GM21526 (cell line): Measurements from ENCODE around the gene ZFYVE28.

Source experiments
- ATAC-seq: cut with Tn5 transposase; IDR thresholded peaks from one replicate; pipeline ENCODE4 v1.9.1; 2021; ENCODE audit warnings: moderate library complexity; ENCODE audit not compliant: unreplicated experiment, low FRiP score

Gene ZFYVE28

DNA sequence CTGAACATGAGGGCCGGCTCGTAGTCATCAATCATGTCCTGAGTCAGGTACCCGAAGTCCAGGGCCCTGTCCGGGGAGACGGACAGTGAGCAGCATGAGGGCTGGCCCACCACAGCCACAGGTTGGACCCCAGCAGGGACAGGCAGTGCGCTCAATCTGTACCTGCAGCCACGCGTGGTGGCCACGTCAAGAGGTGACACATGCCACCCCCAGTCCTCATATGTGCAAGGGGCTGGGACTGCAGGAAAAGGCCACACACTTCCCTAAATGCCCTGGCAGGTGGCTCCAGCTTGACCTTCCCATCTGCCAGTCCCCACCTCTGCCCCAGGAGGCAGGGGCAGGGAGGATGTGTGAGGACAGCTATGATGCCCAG, 82.7 kb downstream of the ZFYVE28 start:
- ATAC-seq = no peak

DNA sequence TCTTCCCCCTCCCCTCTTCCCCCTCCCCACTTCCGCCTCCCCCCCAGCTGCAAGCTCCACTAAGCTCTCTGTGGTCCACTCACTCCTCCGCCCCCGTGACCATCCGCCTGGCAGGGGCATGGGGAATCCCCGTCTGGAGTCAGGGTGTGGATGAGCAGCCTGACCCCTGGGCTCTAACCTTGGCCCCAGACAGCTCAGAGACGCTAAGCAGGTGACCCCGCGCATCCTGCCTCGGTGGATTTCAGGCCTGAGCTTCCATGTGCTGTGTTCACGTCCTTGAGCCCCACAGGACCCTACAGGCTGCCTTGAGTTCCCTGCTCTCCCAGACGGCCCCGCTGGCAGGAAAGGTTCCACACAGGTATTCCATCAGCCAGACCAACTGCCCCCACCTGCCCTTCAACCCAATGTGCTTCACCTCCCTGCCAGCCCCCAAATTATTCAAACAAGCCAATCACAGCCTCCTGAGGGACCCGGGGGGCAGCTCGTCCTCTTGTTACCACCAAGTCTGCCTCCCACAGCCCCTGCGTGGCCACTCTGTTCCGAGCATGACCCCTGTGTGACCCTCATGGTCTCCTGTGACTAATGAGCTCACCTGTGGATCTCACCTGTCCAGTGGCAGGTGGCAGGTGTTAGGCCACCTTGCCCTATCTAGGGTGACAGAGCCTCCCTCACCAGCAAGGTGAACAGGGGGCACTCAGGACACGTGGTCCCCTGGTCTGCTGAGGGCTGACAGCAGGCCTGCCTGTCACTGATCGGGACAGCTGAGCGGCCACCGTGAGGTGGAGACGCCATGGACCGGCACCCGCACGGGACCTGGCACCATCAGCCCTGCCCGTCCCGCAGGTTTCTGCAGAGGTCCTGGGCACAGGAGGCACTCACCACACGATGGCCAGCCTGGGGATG, 83.4 kb downstream of the ZFYVE28 start:
- ATAC-seq = no peak

DNA sequence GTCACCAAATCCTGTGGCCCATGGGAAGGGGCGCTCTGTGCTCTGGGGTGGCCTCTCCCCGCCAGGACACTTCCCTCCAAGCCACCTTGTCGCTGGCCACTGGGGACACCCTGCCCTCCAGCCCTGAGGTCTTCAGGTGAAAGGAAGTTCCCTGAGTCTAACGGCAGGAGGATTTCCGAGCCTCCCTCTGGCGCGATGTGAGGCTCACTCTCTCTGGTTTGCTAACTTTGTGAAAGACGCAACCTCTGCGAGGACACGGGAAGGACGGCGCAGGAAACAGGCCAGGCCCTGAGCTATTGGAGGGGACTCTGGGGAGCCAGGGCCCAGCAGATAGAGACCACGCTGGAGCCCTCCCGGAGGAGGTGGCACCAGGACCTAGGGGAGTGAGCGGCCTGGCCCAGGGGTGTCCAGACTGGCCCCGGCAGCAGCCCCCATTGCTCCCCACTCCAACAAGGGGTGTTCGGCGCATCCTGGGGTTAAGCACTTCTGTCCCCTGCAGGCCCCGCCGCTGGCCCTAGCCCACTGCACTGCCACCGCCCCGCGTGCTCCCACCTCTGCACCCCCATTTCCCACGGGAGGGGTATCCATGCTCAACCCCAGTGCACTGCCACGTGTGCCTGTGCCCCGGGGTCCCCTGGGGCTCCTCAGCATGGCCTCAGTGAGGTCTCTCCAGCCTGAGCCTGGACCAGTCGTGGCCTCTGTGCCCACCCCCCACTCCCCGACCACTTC, 84.4 kb downstream of the ZFYVE28 start:
- no peak for ATAC-seq

DNA sequence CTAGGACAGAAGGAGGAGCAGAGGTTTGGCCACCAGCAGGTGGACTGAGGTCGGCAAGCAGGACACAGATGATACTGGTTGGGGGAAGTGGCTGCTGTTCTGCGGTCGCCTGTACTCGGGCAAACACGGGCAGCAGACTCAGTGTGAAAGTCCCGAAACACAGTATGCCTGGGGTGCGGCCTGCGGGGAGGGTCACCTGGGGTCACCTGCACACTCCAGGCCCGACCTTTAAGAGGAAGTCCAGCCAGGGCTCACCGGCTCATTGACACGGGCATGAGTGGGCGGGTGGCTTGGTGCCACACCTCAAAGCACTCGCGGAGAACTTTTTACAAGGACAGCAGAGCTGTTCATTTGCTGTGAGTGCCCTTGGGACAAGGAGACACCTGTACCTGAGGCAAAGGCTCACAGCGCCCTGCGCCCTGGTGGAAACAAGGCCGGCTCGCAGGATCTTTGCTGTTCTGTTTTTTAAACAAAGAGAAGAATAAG, 85.0 kb downstream of the ZFYVE28 start:
- no peak for ATAC-seq

DNA sequence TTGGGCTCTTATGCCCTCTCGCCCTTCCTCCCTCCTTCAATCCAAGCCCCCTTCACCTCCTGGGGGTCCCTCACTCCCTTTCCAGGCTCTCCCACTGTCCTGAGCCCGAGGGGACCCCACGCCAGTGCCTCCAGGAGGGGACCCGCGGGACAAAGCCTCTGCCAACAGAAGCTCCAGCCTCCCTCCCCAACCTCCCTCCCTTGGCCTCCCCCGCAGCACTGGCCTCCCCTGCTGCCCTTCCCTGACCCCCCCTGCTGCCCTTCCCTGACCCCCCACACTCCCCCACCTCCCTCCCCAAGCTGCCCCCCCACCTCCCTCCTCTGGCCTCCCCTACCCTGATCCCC, 85.5 kb downstream of the ZFYVE28 start:
- no peak for ATAC-seq

DNA sequence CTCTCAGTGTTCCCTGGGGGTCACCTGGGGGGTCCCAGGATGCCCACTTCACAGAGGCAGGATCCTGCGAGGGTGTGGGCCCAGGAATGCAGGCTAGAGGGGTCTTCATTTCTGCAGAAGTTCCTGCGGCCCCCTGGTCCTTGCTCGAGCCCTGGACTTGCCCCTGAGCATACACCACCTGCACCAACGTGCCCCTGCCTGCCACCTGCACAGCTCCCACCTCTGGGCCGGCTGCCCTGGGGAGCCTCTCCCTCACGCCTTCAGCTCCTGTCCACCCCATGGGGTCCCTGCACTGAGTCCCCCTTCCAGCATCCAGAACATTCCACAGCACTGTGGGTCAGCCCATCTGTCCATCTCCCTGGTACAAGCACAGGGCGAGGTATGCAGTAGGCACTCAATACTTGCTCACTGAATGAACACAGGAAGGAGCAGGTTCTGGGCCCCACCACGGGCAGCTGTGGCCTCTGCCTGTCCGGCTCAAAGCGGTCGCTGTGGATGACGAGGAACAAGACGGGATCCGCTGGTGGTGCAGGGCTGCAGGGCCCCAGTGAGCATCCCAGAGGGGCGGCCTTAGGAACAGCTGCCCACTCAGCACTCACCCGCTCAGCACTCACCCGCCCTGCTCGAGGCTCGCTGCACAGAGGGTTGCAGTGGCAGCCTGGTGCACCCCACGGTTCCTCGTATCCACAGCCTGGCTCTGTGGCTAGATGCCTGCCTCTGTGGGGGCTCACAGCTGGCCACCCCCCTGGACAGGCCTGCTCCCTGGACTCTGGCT, 86.1 kb downstream of the ZFYVE28 start:
- ATAC-seq = no peak

DNA sequence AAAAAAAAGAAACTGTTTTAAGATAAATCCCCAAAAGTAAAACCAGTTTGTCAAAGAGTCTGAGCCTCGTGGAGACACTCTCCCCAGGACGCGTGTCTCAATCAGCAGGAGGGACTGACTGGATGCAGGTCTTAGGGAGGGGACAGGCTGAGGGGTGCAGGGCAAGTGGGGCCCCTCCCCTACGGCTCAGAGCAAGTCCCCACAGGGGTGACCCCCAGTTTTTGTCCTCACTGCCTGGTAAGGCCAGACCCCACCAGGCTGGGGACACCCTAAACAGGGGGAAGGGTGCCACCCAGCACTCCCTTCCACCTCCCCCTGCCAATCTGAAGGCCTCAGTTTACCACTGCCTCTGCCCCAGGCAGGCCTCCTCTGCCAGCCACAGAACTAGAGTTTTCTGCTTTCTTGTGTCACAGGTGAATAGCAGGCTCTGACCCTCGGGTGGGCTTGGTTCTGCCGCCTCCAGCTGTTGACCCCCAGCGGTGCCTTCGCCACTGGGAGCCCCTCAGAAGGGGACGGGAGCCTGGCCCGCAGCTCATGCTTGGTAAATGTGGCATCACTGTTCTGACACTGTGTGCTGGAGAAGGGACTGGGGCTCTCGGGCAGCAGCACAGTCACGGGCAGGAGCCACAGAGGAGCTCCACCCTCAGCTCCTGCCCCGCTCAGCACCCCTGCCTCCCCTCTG, 86.8 kb downstream of the ZFYVE28 start:
- no peak for ATAC-seq

DNA sequence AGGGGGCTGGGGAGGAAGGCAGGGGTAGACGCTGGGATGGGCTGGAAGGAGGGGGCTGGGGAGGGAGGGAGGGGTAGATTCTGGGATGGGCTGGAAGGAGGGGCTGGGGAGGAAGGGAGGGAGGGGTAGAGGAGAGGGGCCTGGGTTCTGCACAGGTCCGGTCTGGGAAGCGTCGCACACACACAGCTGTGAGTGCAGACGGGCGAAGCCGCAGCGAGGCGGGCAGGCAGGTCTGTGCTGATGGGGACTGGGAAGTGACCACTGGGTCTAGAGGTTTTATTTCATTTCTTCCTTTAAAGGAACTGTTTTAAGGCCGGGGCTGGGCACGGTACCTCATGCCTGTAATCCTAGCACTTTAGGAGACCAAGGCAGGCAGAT, 87.4 kb downstream of the ZFYVE28 start:
- ATAC-seq = no peak

DNA sequence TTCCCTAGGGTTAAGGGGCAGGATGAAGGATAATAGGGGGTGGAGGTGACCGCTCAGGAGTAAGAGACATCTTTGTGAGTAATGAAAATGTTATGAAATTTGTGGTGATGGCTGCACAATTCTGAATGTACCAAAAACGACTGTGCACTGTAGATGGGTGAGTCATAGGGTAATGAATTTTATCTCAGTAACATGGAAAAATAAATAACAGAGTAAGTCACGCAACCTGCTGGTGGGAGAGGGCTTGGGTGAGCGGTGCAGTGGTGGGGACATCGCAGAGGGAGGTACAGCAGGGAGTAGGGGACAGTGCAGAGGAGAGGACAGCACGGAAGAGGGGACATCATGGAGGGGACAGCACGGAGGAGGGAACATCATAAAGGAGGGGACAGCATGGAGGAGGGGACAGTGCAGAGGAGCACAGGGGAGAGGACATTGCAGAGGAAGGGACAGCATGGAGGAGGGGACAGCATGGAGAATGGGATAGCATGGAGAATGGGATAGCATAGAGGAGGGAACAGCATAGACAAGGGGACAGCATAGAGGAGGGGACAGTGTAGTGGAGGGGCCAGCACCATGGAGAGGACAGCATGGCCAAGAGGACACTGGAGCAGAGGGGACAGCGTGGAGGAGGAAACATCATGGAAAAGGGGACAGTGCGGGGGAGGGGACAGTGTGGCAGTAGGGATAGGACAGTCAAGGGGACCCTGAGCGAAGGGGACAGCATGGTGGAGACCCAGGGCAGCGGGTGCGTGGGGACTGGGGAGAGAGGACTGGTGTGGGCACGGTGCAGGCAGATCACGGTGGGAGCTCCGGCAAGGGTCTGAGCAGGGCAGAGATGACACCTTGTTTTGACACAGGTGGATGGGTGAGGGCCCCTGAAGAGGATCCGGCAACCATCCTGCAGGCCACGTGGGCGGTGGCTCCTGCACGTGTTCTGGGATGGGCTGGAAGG, 88.1 kb downstream of the ZFYVE28 start:
- no peak for ATAC-seq

DNA sequence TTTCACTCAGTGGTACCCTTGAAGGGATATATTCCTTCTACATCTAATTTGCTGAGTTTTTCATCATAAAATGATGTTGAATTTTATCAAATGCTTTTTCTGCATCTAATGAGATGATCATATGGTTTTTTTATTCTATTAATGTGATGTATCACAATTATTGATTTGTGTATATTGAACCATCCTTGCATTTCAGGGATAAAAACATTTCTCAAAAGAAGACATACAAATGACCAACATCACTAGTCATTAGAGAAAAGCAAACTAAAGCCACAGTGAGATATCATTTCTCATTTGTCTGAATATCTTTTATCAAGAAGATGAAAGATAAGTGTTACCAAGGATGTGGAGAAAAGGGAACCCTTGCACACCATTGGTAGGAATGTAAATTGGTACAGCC, 90.9 kb downstream of the ZFYVE28 start:
- no peak for ATAC-seq

DNA sequence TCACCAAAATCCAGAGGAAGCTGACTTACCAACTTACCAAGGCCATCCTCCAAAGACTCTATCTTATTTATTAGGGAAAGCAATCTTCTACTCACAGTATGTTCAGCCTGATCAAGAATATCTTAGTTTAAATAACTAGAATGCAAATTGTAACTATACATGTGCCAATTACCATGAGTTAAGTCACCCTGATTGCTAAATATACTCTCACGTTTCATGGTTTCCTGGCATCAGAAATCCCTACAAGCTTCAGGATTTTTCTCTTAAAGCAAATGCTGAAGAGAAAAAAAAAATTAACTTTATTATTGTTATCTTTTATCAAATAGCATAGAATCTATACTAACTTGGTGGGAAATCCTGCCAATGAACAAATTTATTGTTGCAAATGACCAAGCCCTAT, 93.6 kb downstream of the ZFYVE28 start:
- no peak for ATAC-seq

DNA sequence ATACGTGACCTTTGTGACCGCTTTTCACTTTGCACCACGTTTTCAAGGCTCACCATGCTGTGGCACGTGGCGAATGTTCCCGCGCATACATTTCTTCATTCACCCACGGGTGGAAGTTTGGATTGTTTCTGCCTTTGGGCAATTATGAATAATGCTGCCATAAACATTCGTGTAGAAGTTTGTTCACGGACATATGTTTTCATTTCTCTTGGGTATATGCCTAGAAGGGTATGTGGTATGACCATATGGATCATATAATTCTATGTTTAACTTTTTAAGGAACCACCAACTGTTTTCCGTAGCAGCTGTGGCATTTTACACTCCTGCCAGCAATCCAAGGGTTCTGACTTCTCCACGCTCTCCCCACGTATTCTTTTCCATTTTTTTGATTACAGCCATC, 95.6 kb downstream of the ZFYVE28 start:
- ATAC-seq = no peak

DNA sequence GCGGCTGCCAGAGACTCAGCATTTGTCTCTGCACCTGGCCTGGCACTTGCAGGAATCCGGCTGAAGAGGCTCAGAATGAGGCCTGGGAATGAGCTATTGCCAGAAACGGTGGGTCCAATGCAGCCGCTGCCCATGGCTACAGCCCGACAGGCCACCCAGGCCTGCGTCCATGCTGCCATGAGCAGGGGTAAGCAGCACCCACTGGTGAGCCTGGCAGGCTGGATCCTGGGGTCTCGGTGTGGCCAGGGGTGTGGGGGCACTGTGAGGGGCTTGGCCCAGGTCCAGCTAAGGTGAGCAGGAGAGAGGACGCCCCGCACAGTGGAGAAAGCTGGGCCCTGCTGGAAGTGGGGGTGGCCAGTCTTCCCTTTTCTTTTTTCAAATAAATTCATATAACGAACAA, 96.2 kb downstream of the ZFYVE28 start:
- ATAC-seq = no peak

DNA sequence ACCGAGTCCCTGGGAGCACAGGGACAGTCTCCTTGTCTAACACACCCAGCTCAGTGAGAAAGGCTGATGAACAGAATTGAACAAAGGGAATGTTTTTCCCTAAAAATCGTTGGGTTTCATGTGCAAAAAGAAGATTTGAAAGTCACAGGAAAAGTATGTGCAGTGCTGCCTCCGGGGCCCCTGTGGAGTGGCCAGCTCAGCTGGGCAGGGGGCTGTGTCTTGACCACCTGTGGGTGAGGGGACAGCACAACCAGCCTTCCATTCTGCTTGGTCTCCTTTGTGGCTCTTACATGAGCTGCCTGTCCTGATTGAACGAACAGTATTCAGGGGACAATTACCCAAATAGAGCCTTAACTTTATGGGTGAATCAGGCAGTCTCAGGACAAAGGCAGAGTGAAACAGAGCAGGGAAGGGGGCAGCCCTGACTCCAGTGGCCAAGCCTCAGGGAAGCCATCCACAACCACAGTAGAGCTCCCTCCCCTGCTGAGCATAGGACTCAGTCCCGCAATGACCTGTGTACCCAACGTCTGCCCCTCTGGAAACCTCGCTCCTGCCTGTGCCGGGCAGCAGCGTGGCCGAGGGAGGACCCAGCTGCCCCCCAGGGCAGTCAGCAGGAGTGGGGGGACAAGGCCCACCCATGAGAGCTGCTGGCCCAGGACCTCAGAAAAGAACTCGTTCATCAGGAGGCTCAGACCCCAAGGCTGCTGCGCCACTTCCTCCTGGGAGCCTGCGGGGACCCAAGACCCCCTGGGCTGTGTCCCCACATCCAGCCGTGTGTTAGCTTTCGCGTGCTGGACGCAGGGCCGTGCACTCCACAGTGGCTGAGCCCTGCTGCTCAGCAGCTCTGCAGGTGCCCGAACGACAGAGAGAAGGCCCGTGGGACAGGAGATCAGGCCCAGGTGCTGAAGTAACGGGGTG, 96.9 kb downstream of the ZFYVE28 start:
- ATAC-seq = no peak

DNA sequence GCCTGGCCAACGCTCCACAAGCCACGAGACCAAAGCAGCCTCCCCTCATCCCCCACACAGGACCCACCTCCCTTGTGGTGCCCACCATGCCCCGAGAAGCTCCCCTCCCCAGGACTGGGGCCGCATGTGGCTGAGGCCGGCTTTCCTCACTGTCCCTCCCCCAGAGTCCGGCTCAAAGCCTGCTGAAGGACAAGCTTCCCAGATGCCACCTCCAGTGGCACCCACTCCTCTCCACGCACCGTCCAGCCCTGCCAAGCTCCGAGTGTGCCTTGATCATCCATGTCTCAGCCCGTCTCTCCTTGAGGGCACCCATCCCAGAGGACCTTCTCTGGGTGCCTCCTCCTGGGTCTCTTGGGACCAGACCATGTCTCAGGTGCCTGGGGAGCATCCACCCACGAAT, 97.7 kb downstream of the ZFYVE28 start:
- no peak for ATAC-seq

DNA sequence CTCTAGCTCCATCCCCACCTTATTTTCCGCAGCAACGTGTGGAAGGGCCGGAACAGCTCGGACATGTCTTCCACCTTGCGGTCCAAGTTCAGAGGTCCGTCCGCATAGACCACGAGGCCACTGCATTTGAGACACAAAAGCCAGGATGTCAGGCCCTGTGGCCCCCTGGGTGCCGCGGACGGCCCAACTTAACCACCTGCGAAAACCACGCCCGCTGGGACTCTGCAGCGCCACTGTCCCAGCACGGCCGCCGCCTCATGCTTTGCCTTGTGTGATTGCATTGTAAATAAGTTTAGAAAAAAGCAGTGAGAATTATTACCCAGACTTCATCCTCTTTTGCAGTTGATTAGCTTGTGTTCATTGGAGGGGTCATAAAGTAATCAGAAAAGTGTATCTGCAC, 98.3 kb downstream of the ZFYVE28 start:
- ATAC-seq = no peak

DNA sequence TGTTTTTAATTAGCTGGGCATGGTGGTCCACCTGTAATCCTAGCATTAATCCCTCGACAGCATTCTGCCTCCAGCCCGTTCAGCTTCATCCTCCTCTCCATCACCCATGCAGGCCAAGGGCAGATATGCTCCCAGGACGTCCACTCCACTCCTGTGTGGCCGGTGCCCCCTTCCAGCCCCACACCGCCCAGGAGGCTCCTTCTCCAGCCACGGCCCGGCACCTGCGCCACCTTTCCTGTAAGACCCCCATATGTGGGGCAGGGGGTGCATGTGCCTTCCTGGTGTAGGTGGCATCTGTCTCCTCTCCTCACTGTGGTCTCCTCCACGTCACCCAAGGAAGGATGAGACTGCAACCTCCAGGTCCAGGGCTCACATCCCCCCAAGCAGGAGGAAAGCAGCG, 99.6 kb downstream of the ZFYVE28 start:
- no peak for ATAC-seq

DNA sequence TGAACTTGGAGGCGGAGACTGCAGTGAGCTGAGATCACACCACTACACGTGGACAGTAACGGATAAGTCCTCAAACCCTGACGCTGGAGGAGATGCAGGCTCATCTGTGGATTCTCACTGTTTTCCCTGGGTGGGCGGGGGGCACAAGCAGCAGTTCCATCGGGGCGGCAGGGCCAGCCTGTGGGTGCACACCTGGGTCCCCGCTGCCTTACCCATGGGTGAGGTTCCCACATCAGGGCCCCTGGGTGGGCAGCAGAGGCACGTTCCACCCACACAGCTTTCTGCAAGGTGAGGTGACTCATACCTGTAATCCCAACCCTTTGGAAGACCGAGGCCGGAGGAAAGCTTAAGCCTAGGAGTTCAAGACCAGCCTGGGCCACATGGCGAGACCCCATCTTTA, 100.0 kb downstream of the ZFYVE28 start:
- ATAC-seq = no peak

DNA sequence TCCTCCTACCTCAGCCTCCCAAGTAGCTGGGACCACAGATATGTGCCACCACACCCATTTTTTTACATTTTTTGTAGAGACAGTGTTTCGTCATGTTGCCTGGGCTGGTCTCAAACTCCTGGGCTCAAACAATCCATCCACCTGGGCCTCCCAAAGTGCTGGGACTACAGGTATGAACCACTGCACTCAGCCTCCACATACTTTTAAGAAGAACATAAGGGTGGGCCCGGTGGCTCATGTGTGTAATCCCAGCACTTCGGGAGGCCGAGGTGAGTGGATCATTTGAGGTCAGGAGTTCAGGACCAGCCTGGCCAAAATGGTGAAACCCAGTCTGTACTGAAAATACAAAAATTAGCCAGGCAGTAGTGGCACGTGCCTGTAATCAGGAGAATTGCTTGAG, 105.1 kb downstream of the ZFYVE28 start:
- ATAC-seq = no peak
